Ascending aorta (tissue), 2 donors: ENCODE measurements around the gene PTPRG. TPM values are rescaled to one million over a fixed set of nuclear protein-coding genes. Genes with fewer than 3 reads are reported as not detected.
A peak's percentile ranks its signal among the peaks of the same experiment; 100 is the strongest.

Experiments
- DNase-seq, 2 donors: peaks; one replicate each; pipeline ENCODE4 v3.0.0-alpha.2; 2019; ENCODE audit warnings: low spot score in 2 of 2
- H3K27ac ChIP-seq, 2 donors: fragments of 200-600 bp; sonication (generic); one replicate each; pipeline ENCODE4 v1.5.1; 2016 to 2017; ENCODE audit warnings: mild to moderate bottlenecking in 1 of 2
- H3K27me3 ChIP-seq: fragments of 200-600 bp; sonication (generic); one replicate; pipeline ENCODE4 v1.5.1; 2017
- H3K36me3 ChIP-seq, 2 donors: fragments of 200-600 bp; sonication (generic); one replicate each; pipeline ENCODE4 v1.5.1; 2016
- H3K4me1 ChIP-seq, 2 donors: fragments of 200-600 bp; sonication (generic); one replicate each; pipeline ENCODE4 v1.5.1; 2016 to 2017; ENCODE audit warnings: mild to moderate bottlenecking in 1 of 2
- H3K4me3 ChIP-seq, 2 donors: fragments of 200-600 bp; sonication (generic); one replicate each; pipeline ENCODE4 v1.5.1; 2016 to 2017; ENCODE audit warnings: mild to moderate bottlenecking in 1 of 2
- H3K9me3 ChIP-seq, 2 donors: fragments of 200-600 bp; sonication (generic); one replicate each; pipeline ENCODE4 v1.5.1; 2016
- CTCF ChIP-seq, 3 experiments: fragments of 200-600 bp in 2 of 3; fragments of 450-650 bp in 1 of 3; sonication (generic) in 2 of 3; IDR thresholded peaks; one replicate each; pipeline ENCODE4 v1.5.1; 2016 to 2019; ENCODE audit warnings: antibody characterized with exemption in 3 of 3, mild to moderate bottlenecking in 1 of 3, moderate library complexity in 1 of 3
- intact Hi-C: fragments of 100-400 bp; cut with DNase I; formaldehyde crosslinking; loops from one replicate; pipeline ENCODE4 v1.15.1; 2023
- total RNA-seq: library from RNA; depleted of rRNA; stranded (reverse); fragments of >200 nt; gene quantifications from one replicate; pipeline ENCODE4 v1.1.0, GENCODE V29; 2016

Gene PTPRG
- total RNA-seq, 1 donor from 2014 or later: 129 TPM

- Histone ChIP-seq H3K4me3 (no peak overlapping the region), H3K4me1 (peaks cover 0 to 7% of the 10 kb centered on the region in 2 donors), H3K9me3 (no peaks in the 10 kb centered on the region), H3K36me3 (no peaks in the 10 kb centered on the region), H3K27ac (no peak overlapping the region), H3K27me3 (no peaks in the 10 kb centered on the region)
- intact Hi-C loops: no loop called here
- no peak for DNase-seq
- TF ChIP-seq CTCF (IDR thresholded peaks at IDR 0.05): no peak
Measured at GRCh38 chr3:61915296-61915695, 353.9 kb downstream of the PTPRG start.

GRCh38 chr3:61919371-61919770 is 358.0 kb downstream of the PTPRG start:
- intact Hi-C loops: no loop called here
- Histone ChIP-seq H3K27ac (no peak overlapping the region), H3K9me3 (no peaks in the 10 kb centered on the region), H3K4me1 (peaks cover 0 to 8% of the 10 kb centered on the region in 2 donors), H3K4me3 (no peak overlapping the region), H3K27me3 (no peaks in the 10 kb centered on the region), H3K36me3 (no peaks in the 10 kb centered on the region)
- DNase-seq: no peak
- TF ChIP-seq CTCF (IDR thresholded peaks at IDR 0.05): no peak

GRCh38 chr3:61922118-61922517 is 360.7 kb downstream of the PTPRG start:
- Histone ChIP-seq H3K27ac (no peak overlapping the region), H3K36me3 (no peaks in the 10 kb centered on the region), H3K4me1 (peaks cover 0 to 30% of the 10 kb centered on the region in 2 donors), H3K9me3 (no peaks in the 10 kb centered on the region), H3K4me3 (no peak overlapping the region), H3K27me3 (no peaks in the 10 kb centered on the region)
- DNase-seq: no peak
- no peak for TF ChIP-seq CTCF (IDR thresholded peaks at IDR 0.05)
- intact Hi-C loops: no loop called here

GRCh38 chr3:61924090-61924735 is 362.8 kb downstream of the PTPRG start:
- Histone ChIP-seq H3K27ac (no peak overlapping the region), H3K4me3 (no peak overlapping the region), H3K27me3 (no peaks in the 10 kb centered on the region), H3K9me3 (no peaks in the 10 kb centered on the region), H3K4me1 (peaks cover 0 to 43% of the 10 kb centered on the region in 2 donors), H3K36me3 (no peaks in the 10 kb centered on the region)
- DNase-seq: no peak
- TF ChIP-seq CTCF (IDR thresholded peaks at IDR 0.05): no peak
- intact Hi-C loops: loop anchor here (2.0 kb wide), 1 partner anchor 359 kb away; no protein-coding TSS in a partner anchor

- H3K27ac ChIP-seq: peak overlapping the region in 1 of 2 donors; percentile 6
- no peak for DNase-seq
- H3K4me3 ChIP-seq: no peak overlapping the region
- no peaks in the 10 kb centered on the region for H3K36me3 ChIP-seq
- intact Hi-C loops: loop anchor here (2.0 to 5.0 kb wide), 3 partner anchors 53 to 360 kb away; no protein-coding TSS in a partner anchor
- H3K9me3 ChIP-seq: no peaks in the 10 kb centered on the region
- peaks cover 0 to 49% of the 10 kb centered on the region in 2 donors for H3K4me1 ChIP-seq
- no peak for TF ChIP-seq CTCF (IDR thresholded peaks at IDR 0.05)
- no peaks in the 10 kb centered on the region for H3K27me3 ChIP-seq
Measured at GRCh38 chr3:61924991-61925390, 363.6 kb downstream of the PTPRG start.
